Tibial artery (tissue), 4 donors: ENCODE data around the gene ALDH4A1.

ENCODE experiments used
- DNase-seq, 2 donors: peaks; one replicate each; pipeline ENCODE4 v3.0.0-alpha.2; 2019
- H3K27ac ChIP-seq, 2 donors: fragments of 200-600 bp; sonication (generic) in 1 of 2; 1 replicate in 1 of 2; 2 replicates in 1 of 2; pipeline ENCODE4 v1.5.1; 2018 to 2019; ENCODE audit warnings: mild to moderate bottlenecking in 1 of 2
- H3K27me3 ChIP-seq, 2 donors: fragments of 200-600 bp; sonication (generic) in 1 of 2; one replicate each; pipeline versions ENCODE4 v1.5.1 to v1.6.0; 2016 to 2019
- H3K36me3 ChIP-seq, 3 donors: fragments of 200-600 bp; sonication (generic) in 2 of 3; one replicate each; pipeline ENCODE4 v1.5.1; 2016 to 2019; ENCODE audit warnings: mild to moderate bottlenecking in 2 of 3
- H3K4me1 ChIP-seq, 4 donors: fragments of 200-600 bp; sonication (generic) in 2 of 4; 1 replicate in 3 of 4; 2 replicates in 1 of 4; pipeline ENCODE4 v1.5.1; 2016 to 2019
- H3K4me3 ChIP-seq, 2 donors: fragments of 200-600 bp; sonication (generic) in 1 of 2; 1 replicate in 1 of 2; 2 replicates in 1 of 2; pipeline ENCODE4 v1.5.1; 2018 to 2019; ENCODE audit warnings: mild to moderate bottlenecking in 2 of 2
- H3K9me3 ChIP-seq, 3 donors: fragments of 200-600 bp; sonication (generic) in 1 of 3; one replicate each; pipeline ENCODE4 v1.5.1; 2016 to 2019
- intact Hi-C: fragments of 100-400 bp; cut with DNase I; formaldehyde crosslinking; loops from one replicate; pipeline ENCODE4 v1.15.0; 2023; ENCODE audit warnings: low total_unique reads
- TF ChIP-seq, protein P1 (sequence below), 2 experiments: fragments of 200-600 bp in 1 of 2; fragments of 450-650 bp in 1 of 2; IDR thresholded peaks; one replicate each; pipeline ENCODE4 v1.5.1; 2017 to 2019; ENCODE audit warnings: antibody characterized with exemption in 2 of 2, mild to moderate bottlenecking in 1 of 2, moderate library complexity in 1 of 2

Gene ALDH4A1

DNA sequence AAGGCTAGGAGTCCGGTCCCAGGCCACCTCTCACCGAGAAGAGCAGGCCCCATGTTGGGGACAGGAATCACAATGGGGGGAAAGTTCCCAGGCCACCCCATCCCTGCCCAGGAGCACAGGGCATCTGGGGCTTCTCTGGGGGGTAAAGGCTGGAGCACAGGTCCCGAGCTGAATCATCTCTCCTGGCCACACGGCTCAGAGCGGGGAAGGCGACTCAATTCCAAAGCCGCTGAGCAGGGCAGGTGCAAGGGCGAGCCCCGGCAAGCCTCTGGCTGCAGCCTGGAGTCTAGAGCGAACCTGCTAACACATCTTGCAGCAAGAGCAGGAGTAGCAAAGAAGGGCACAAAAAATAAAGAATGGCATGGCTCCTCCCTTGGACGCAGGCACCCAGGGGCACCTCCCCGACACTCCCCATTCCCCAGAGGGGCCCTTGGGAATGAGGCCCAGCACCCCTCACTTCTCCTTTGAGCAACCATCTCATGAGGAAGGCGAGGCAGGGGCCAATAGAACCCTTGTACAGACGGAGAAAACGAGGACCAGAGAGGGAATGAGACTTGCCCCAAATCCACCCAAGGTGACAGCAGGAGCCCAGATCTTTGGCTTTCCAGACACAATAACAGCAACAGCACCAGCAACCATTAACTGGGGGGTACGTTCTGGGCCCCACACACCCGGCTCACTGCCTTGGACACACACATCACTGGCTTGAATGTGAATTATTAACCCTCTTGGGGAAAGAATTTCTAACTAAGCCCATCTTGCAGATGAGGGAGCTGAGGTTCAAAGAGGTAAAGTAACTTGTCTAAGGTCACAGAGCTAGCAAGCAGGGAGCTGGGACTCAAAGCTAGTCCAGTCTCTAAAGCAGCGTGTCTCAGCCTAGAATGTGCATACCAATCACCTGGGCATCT, 20.7 kb upstream of the ALDH4A1 start:
- H3K27ac ChIP-seq = peak overlapping the region; percentile 86 to 95
- no peaks in the 10 kb centered on the region for H3K27me3 ChIP-seq
- peak overlapping the region; percentile 23 to 45 for H3K4me3 ChIP-seq
- H3K36me3 ChIP-seq = peaks cover 0 to 27% (median 11%) of the 10 kb centered on the region in 3 donors
- TF ChIP-seq, protein P1, sequence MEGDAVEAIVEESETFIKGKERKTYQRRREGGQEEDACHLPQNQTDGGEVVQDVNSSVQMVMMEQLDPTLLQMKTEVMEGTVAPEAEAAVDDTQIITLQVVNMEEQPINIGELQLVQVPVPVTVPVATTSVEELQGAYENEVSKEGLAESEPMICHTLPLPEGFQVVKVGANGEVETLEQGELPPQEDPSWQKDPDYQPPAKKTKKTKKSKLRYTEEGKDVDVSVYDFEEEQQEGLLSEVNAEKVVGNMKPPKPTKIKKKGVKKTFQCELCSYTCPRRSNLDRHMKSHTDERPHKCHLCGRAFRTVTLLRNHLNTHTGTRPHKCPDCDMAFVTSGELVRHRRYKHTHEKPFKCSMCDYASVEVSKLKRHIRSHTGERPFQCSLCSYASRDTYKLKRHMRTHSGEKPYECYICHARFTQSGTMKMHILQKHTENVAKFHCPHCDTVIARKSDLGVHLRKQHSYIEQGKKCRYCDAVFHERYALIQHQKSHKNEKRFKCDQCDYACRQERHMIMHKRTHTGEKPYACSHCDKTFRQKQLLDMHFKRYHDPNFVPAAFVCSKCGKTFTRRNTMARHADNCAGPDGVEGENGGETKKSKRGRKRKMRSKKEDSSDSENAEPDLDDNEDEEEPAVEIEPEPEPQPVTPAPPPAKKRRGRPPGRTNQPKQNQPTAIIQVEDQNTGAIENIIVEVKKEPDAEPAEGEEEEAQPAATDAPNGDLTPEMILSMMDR (IDR thresholded peaks at IDR 0.05) = no peak
- no peak for DNase-seq
- peaks cover 22 to 65% (median 61%) of the 10 kb centered on the region in 4 donors for H3K4me1 ChIP-seq
- intact Hi-C loops = no loop called here
- H3K9me3 ChIP-seq = no peaks in the 10 kb centered on the region

DNA sequence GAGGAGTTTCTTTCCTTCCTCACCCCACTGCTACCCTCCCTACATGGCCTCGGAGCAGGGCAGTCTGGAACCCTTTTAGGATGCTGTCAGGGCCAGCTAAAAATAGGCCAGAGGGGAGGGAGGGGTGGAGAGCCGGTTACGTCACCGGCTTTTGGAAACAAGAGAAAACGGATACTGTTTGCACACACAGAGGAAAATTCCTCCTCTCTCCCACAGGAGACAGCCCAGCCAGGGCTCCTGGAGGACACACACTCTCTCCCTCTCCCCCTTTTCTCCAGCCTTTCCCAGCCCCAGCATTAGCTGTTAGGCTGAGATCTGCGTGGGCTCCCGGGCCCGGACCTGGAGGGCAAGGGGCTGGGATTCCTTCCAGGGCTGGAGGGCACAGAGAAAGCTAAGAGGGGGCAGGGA, 20.0 kb upstream of the ALDH4A1 start:
- H3K27ac ChIP-seq = peak overlapping the region; percentile 86 to 95
- H3K9me3 ChIP-seq = no peaks in the 10 kb centered on the region
- no peaks in the 10 kb centered on the region for H3K27me3 ChIP-seq
- peak; percentile 91 to 94 for DNase-seq
- TF ChIP-seq, protein P1 (IDR thresholded peaks at IDR 0.05) = peak; percentile 39 to 60
- peak overlapping the region; percentile 9 to 45 for H3K4me3 ChIP-seq
- H3K4me1 ChIP-seq = peaks cover 20 to 57% (median 53%) of the 10 kb centered on the region in 4 donors
- peaks cover 0 to 35% (median 18%) of the 10 kb centered on the region in 3 donors for H3K36me3 ChIP-seq
- intact Hi-C loops = no loop called here

DNA sequence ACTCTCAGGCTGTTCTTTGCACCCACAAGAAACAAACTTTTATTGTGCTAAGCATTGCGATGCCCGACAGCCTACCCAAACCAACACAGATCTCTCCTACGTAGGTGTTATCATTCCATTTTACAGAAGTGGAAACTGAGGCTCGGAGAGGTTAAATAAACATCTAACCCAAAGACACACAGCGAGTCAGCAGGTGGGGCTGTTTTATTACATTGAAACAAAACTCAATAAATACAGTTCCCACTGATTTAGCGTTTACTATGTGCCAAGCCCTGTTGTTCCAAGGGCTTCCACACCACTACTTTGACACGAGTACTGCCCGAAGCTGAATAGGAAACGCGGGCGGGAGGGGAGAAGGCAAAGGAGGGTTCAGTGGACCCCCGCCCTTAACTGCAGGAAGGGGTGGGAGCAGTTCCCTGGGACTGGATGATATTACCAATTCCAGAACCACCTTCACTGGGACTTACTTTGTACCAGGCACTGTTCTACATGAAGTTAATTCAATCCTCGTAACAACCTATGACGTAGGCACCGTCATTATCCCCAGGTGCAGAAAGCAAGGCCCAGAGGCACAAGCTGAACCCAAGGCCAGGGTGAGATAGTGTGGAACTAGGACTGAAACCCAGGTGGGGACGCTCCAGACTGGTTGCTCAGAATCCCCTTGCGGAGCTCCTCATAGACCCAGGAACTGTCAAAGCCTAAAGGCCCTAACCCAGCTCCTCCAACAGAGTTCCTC, 19.3 kb upstream of the ALDH4A1 start:
- Histone ChIP-seq H3K4me3 (peak overlapping the region; percentile 9 to 45), H3K4me1 (peaks cover 14 to 51% (median 46%) of the 10 kb centered on the region in 4 donors), H3K27me3 (no peaks in the 10 kb centered on the region), H3K27ac (peak overlapping the region; percentile 86 to 95), H3K9me3 (no peaks in the 10 kb centered on the region), H3K36me3 (peaks cover 0 to 41% (median 18%) of the 10 kb centered on the region in 3 donors)
- DNase-seq = no peak
- TF ChIP-seq, protein P1 (IDR thresholded peaks at IDR 0.05) = peak; percentile 22 to 29
- intact Hi-C loops = no loop called here

DNA sequence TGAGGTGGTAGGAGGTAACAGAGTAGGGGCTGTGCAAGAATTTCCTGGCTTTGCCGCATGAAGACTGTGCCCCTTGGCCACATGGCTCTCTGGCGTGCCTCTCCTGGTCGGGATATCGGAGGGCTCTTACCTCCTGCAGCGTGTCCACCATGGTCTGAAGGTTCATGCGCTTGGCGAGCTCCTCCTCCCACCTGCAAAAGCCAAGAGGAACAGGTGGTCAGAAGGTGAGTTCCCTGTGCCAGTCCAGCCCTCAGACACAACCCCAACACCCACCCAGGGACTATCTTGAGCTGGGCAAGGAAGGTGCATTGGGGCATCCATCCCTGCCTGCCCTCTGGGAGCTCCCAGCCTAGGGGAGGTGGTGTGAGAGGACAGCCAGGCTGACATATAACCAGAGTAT, 18.6 kb upstream of the ALDH4A1 start:
- TF ChIP-seq, protein P1 (IDR thresholded peaks at IDR 0.05) = no peak
- no peaks in the 10 kb centered on the region for H3K9me3 ChIP-seq

DNA sequence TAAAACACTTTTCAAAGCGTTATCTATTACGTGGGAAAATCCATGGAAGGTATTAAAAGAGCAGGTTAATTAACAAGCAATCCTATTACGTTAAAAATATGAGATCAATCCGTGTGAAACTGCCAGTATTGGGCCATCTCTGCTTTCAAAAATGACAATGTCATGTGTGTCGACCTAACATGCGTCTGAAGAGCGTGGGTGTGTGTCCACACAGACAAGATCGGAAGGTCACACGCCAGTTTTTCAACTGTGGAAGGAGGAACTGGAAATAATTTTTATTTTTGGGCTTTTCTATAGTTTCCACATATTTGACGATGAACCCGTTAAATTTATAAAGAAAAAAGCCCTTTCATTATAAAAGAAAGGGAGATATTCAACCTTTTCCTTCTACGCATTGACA, 17.6 kb upstream of the ALDH4A1 start:
- no peak overlapping the region for H3K27ac ChIP-seq
- peaks cover 0 to 58% (median 23%) of the 10 kb centered on the region in 3 donors for H3K36me3 ChIP-seq
- H3K4me3 ChIP-seq = no peak overlapping the region
- H3K27me3 ChIP-seq = no peaks in the 10 kb centered on the region
- H3K9me3 ChIP-seq = no peaks in the 10 kb centered on the region
- peaks cover 14 to 54% (median 47%) of the 10 kb centered on the region in 4 donors for H3K4me1 ChIP-seq
- no peak for DNase-seq
- intact Hi-C loops = no loop called here
- TF ChIP-seq, protein P1 (IDR thresholded peaks at IDR 0.05) = no peak

More for the DNA sequence above, 18.6 kb upstream of the ALDH4A1 start:
- intact Hi-C loops = no loop called here
- DNase-seq = no peak
- Histone ChIP-seq H3K4me1 (peaks cover 14 to 44% (median 40%) of the 10 kb centered on the region in 4 donors), H3K36me3 (peaks cover 0 to 49% (median 21%) of the 10 kb centered on the region in 3 donors), H3K4me3 (no peak overlapping the region), H3K27me3 (no peaks in the 10 kb centered on the region), H3K27ac (peak overlapping the region; percentile 86 to 95)
